Progenitor cell of endocrine pancreas (in vitro differentiated cells): ENCODE data around the gene SORCS2. TPM values are rescaled to one million over a fixed set of nuclear protein-coding genes. Genes with fewer than 3 reads are reported as not detected.

Source experiments
- DNase-seq: peaks from one replicate; pipeline ENCODE4 v3.0.0; 2021; ENCODE audit warnings: low spot score; ENCODE audit not compliant: unreplicated experiment
- H3K27ac Mint-ChIP-seq: 2 replicates; pipeline ENCODE4 v1.8.0; 2021; ENCODE audit warnings: mild to moderate bottlenecking, moderate library complexity, mixed read lengths
- H3K27me3 Mint-ChIP-seq: 2 replicates; pipeline ENCODE4 v1.8.0; 2021; ENCODE audit warnings: mixed read lengths
- H3K36me3 Mint-ChIP-seq: 2 replicates; pipeline ENCODE4 v1.8.0; 2022; ENCODE audit warnings: mixed read lengths; ENCODE audit not compliant: insufficient read depth
- H3K4me1 Mint-ChIP-seq: 2 replicates; pipeline ENCODE4 v1.8.0; 2021; ENCODE audit warnings: low read depth, mixed read lengths
- H3K4me3 Mint-ChIP-seq: 2 replicates; pipeline ENCODE4 v1.8.0; 2021; ENCODE audit warnings: low read depth, mild to moderate bottlenecking, moderate library complexity, mixed read lengths
- H3K9me3 Mint-ChIP-seq: 2 replicates; pipeline ENCODE4 v1.8.0; 2021; ENCODE audit warnings: low read depth, mixed read lengths
- total RNA-seq: library from RNA; stranded (reverse); gene quantifications from 2 replicates; pipeline ENCODE4 v1.2.1, GENCODE V29; 2021
- TF ChIP-seq, protein P1 (sequence below): fragments of 200-600 bp; sonication (generic); IDR thresholded peaks from one replicate; pipeline ENCODE4 v1.5.0; 2021; ENCODE audit warnings: antibody characterized with exemption, mild to moderate bottlenecking; ENCODE audit not compliant: unreplicated experiment

Gene SORCS2
- total RNA-seq, 1 donor from 2014 or later, result 2.2 TPM

DNA sequence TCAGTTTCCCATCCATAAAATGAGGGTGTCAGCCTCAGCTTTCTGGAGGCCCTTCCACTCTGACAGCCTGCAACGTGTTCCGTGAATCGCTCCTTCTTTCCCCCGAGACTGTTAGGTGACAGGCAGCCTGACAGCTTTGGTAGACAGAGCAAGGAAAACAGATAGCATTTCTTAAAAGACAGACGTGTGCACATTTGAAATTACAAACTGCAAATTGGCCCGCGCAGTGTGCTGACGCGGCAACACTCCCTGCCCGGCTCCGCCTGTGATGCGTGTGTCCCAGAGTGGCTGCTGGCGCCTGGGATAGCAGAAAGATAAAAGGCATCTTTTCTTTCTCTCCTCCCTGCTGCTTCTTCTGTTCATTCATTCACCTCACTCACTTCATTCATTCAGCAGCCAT lies 502.0 kb downstream of the SORCS2 start:
- TF ChIP-seq, protein P1, sequence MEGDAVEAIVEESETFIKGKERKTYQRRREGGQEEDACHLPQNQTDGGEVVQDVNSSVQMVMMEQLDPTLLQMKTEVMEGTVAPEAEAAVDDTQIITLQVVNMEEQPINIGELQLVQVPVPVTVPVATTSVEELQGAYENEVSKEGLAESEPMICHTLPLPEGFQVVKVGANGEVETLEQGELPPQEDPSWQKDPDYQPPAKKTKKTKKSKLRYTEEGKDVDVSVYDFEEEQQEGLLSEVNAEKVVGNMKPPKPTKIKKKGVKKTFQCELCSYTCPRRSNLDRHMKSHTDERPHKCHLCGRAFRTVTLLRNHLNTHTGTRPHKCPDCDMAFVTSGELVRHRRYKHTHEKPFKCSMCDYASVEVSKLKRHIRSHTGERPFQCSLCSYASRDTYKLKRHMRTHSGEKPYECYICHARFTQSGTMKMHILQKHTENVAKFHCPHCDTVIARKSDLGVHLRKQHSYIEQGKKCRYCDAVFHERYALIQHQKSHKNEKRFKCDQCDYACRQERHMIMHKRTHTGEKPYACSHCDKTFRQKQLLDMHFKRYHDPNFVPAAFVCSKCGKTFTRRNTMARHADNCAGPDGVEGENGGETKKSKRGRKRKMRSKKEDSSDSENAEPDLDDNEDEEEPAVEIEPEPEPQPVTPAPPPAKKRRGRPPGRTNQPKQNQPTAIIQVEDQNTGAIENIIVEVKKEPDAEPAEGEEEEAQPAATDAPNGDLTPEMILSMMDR, result no peak
- Mint-ChIP-seq H3K4me1 (no peaks in the 10 kb centered on the region), H3K27me3 (peaks cover 18% of the 10 kb centered on the region), H3K27ac (no peak overlapping the region), H3K36me3 (no peaks in the 10 kb centered on the region), H3K4me3 (no peak overlapping the region), H3K9me3 (no peaks in the 10 kb centered on the region)
- no peak for DNase-seq

DNA sequence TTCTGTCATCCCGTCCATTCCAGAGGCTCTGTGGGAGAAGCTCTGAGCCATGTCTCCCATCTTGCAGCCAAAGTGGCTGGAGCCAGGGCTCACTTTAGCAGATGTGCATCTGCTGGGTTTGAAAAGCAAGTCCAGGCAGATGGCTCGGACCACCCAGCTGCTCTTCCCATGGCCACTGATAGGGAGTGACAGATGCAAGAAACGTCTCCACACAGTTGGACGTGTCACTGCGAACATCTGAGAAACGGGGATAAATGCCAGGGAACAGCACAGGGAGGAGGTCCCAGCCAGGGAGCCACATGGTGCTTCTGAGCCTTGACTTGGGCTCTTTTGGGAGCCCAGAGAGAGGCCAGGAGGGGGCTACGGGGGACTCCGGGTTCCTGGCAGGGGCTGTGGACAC lies 505.0 kb downstream of the SORCS2 start:
- TF ChIP-seq, protein P1, result no peak
- H3K36me3 Mint-ChIP-seq, result no peaks in the 10 kb centered on the region
- no peak overlapping the region for H3K4me3 Mint-ChIP-seq
- H3K27ac Mint-ChIP-seq, result no peak overlapping the region
- H3K4me1 Mint-ChIP-seq, result no peaks in the 10 kb centered on the region
- DNase-seq, result no peak
- no peaks in the 10 kb centered on the region for H3K9me3 Mint-ChIP-seq
- peaks cover 27% of the 10 kb centered on the region for H3K27me3 Mint-ChIP-seq

DNA sequence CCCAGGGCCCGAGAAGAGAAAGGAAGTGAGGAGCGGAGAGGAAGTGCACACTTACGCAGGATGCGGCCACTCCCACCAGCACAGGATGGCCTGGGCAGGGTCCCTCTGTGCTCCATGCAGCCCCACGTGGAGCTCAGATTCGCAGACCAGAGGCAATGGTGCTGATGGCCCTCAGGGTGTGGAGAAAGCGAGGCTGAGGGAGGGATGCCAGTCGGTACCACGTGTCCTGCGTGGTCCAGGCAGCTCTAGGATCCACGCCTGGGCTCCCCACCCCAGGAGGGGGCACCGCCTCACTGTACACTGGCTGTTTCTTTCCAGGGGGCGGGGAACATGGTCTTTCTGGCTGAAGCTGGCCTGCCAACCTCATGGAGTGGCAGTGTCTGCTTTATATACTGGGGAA lies 505.5 kb downstream of the SORCS2 start:
- Mint-ChIP-seq H3K27me3 (peaks cover 27% of the 10 kb centered on the region), H3K4me3 (no peak overlapping the region), H3K27ac (no peak overlapping the region), H3K9me3 (no peaks in the 10 kb centered on the region), H3K36me3 (no peaks in the 10 kb centered on the region), H3K4me1 (no peaks in the 10 kb centered on the region)
- no peak for DNase-seq
- TF ChIP-seq, protein P1, result no peak

DNA sequence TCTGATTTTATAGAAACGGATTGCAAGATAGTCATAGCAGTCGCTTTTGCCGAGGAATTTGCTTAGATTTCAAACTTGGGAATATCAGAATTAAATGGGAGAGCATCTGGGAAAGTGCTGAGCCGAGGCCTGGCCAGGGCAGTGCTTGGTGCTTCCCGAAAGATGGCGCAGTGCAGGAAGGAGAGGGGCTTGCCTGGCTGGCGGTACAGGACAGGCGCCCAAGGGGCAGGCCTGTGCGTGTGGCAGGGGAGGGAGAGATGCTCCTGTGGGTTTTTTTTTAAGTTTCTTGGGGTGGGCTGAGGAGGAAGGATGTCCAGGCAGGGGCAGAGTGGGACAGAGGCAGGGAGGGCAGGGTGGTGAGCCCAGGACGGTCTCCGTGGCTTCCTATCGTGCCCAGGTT lies 506.2 kb downstream of the SORCS2 start:
- H3K4me3 Mint-ChIP-seq, result no peak overlapping the region
- TF ChIP-seq, protein P1, result no peak
- no peak overlapping the region for H3K27ac Mint-ChIP-seq
- no peaks in the 10 kb centered on the region for H3K36me3 Mint-ChIP-seq
- no peak for DNase-seq
- H3K4me1 Mint-ChIP-seq, result no peaks in the 10 kb centered on the region
- no peaks in the 10 kb centered on the region for H3K9me3 Mint-ChIP-seq
- H3K27me3 Mint-ChIP-seq, result peaks cover 22% of the 10 kb centered on the region

DNA sequence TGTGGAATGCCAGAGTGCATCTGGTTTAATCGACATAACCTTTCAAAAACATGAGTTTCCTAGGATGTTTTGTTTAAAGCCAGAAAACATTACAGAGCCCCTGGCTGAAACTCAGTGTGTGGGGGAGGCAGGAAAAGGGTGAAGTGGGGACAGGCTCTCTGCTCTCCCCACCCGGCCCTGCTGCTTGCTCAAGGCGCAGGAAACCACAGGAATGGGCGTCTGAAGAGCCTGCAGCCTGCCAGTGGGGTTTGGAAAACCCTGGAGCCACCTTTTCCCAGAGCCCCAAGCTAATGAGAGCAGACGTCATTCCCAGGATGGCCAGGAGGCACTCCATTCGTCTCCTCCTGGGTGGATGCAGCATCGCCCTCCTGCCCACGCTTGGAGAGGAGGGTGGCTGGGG lies 506.7 kb downstream of the SORCS2 start:
- Mint-ChIP-seq H3K9me3 (no peaks in the 10 kb centered on the region), H3K27ac (no peak overlapping the region), H3K27me3 (peaks cover 22% of the 10 kb centered on the region), H3K4me1 (no peaks in the 10 kb centered on the region), H3K36me3 (no peaks in the 10 kb centered on the region), H3K4me3 (no peak overlapping the region)
- TF ChIP-seq, protein P1, result no peak
- DNase-seq, result no peak
